HepG2 (cell line): ENCODE data around the gene CD109. TPM values are rescaled to one million over a fixed set of nuclear protein-coding genes. Genes with fewer than 3 reads are reported as not detected.

Source experiments
- GLI4 ChIP-seq: sonication (generic); formaldehyde crosslinking; IDR thresholded peaks from 2 replicates; pipeline ENCODE4 v1.5.1; 2020; ENCODE audit warnings: missing genetic modification reagents, mild to moderate bottlenecking, moderate library complexity, borderline replicate concordance
- KDM6A ChIP-seq: IDR thresholded peaks from 2 replicates; pipeline ENCODE4 v1.6.1; 2016; ENCODE audit warnings: low read depth
- PITX1 ChIP-seq: sonication (generic); formaldehyde crosslinking; IDR thresholded peaks from 2 replicates; pipeline ENCODE4 v1.5.1; 2020; ENCODE audit warnings: mild to moderate bottlenecking, missing genetic modification reagents
- POLR2A ChIP-seq, 2 experiments: IDR thresholded peaks; 2 replicates each; pipeline ENCODE4 v1.6.1; 2011; ENCODE audit warnings: low read depth in 2 of 2, low read length in 2 of 2, mild to moderate bottlenecking in 1 of 2, moderate library complexity in 1 of 2; ENCODE audit not compliant: insufficient read depth in 1 of 2
- PRMT3 ChIP-seq: sonication (generic); formaldehyde crosslinking; IDR thresholded peaks from 2 replicates; pipeline ENCODE4 v1.8.1; 2022; ENCODE audit warnings: low read depth, mild to moderate bottlenecking, moderate library complexity, missing genetic modification reagents, borderline replicate concordance
- STAG1 ChIP-seq: sonication (generic); formaldehyde crosslinking; IDR thresholded peaks from 2 replicates; pipeline ENCODE4 v1.4.0; 2020; ENCODE audit warnings: missing genetic modification reagents
- ZMAT3 ChIP-seq: sonication (generic); formaldehyde crosslinking; conservative IDR thresholded peaks from 2 replicates; pipeline ENCODE4 v1.7.0; 2021; ENCODE audit warnings: missing genetic modification reagents
- ZNF235 ChIP-seq: sonication (generic); formaldehyde crosslinking; IDR thresholded peaks from 2 replicates; pipeline ENCODE4 v1.8.1; 2023; ENCODE audit warnings: mild to moderate bottlenecking, missing genetic modification reagents, borderline replicate concordance
- polyA plus RNA-seq, 8 experiments: library from polyadenylated mRNA; depleted of rRNA in 3 of 8; stranded (reverse) in 7 of 8; unstranded in 1 of 8; fragments of >200 nt; fragmentation: Illumina TruSeq in 4 of 8; extraction: Trizol in 4 of 8; gene quantifications; 2 replicates each; pipeline versions ENCODE4 v1.2.1 to v1.2.3, GENCODE V29; 2011 to 2016; ENCODE audit warnings: low read depth in 4 of 8, missing spikeins in 1 of 8, mixed read lengths in 1 of 8; ENCODE audit not compliant: insufficient read depth in 1 of 8
- total RNA-seq, 5 experiments: library from RNA; depleted of rRNA; stranded (reverse); fragments of >200 nt; fragmentation: Illumina TruSeq; extraction: Trizol; gene quantifications; 2 replicates each; pipeline ENCODE4 v1.2.3, GENCODE V29; 2016; ENCODE audit warnings: low read depth in 1 of 5
- TF ChIP-seq, protein P1 (sequence below): sonication (generic); formaldehyde crosslinking; IDR thresholded peaks from 2 replicates; pipeline ENCODE4 v1.5.1; 2020; ENCODE audit warnings: missing genetic modification reagents, mild to moderate bottlenecking, borderline replicate concordance
- TF ChIP-seq, protein P2 (sequence below), 2 experiments: IDR thresholded peaks; 2 replicates each; pipeline ENCODE4 v1.6.1; 2011 to 2012; ENCODE audit warnings: low read length in 2 of 2, borderline replicate concordance in 1 of 2, low read depth in 1 of 2, mild to moderate bottlenecking in 1 of 2, moderate library complexity in 1 of 2
- TF ChIP-seq, protein P3 (sequence below): sonication (generic); formaldehyde crosslinking; IDR thresholded peaks from 2 replicates; pipeline ENCODE4 v1.9.0; 2021; ENCODE audit warnings: missing genetic modification reagents, borderline replicate concordance
- TF ChIP-seq, protein P4 (sequence below): sonication (generic); formaldehyde crosslinking; IDR thresholded peaks from 2 replicates; pipeline ENCODE4 v1.4.0; 2020; ENCODE audit warnings: missing genetic modification reagents
- TF ChIP-seq, protein P5 (sequence below): sonication (generic); formaldehyde crosslinking; conservative IDR thresholded peaks from 2 replicates; pipeline ENCODE4 v1.4.0; 2020; ENCODE audit warnings: missing genetic modification reagents

Gene CD109
- total and polyA plus RNA-seq, 2 of the 13 experiments (the other 11 are each of a cell fraction or from before 2014, with no cell fraction given) = 0.93 to 2.1 TPM

DNA sequence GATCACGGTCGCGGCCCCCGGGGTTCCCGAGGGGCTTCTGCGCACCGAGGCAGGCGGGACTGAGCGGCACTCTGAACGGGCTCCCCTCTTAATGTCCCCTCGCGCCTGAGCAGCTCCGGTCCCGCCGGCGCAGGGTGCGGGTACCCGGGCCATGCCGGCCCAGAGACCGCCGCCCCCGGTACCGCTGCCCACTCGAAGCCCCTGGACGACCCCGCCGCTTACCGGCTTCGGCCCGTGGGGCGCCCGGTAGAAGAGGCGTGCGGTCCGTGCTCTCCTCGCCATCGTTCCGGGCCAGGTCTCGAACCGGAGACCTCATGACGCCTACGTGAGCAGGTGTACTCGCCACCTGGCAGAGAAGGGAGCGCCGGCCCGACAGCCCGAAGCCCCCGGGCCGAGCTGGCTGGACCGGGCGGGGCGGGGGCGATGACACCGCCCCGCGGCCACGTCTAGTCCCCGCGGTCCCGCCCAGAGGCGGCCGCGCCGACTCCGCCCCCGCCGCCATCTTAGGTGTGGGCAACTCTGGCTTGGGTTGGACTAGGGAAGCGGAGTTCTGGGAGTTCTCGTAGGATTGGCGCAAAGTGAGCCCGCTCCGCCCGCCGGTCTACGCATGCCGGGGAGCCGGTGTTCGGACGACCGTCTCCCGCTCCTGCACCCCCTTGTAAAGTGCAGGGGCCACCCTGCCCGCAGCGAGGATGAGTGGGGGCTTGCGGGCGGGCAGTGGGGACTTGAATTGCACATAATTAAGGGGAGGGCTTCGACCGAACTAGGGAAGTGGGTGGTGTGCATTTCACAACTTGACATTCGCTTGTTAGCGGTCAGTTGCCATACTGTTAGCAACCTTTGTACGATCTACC lies 42.2 kb upstream of the CD109 start, which contains the start of gene SLC17A5 (continued):
- TF ChIP-seq, protein P1, sequence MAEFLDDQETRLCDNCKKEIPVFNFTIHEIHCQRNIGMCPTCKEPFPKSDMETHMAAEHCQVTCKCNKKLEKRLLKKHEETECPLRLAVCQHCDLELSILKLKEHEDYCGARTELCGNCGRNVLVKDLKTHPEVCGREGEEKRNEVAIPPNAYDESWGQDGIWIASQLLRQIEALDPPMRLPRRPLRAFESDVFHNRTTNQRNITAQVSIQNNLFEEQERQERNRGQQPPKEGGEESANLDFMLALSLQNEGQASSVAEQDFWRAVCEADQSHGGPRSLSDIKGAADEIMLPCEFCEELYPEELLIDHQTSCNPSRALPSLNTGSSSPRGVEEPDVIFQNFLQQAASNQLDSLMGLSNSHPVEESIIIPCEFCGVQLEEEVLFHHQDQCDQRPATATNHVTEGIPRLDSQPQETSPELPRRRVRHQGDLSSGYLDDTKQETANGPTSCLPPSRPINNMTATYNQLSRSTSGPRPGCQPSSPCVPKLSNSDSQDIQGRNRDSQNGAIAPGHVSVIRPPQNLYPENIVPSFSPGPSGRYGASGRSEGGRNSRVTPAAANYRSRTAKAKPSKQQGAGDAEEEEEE (CRISPR knock-in tag) = no peak
- TF ChIP-seq GLI4 (CRISPR knock-in tag) (peak; percentile 89; the same call in 1 of the 2 replicates), PRMT3 (peak; percentile 76; the same call in 1 of the 2 replicates), ZNF235 (no peak), ZMAT3 (CRISPR knock-in tag) (peak; percentile 85), POLR2A (IDR thresholded peaks at IDR 0.05; ENCODE audit: insufficient read depth in 1 of 2, low read depth in 2 of 2, low read length in 2 of 2) (peak; percentile 68 to 87), STAG1 (CRISPR knock-in tag) (no peak), PITX1 (CRISPR knock-in tag) (0 out of 2 replicates have a peak, but pooled peaks have one; percentile 10), KDM6A (CRISPR knock-in tag) (no peak)
- TF ChIP-seq, protein P2, sequence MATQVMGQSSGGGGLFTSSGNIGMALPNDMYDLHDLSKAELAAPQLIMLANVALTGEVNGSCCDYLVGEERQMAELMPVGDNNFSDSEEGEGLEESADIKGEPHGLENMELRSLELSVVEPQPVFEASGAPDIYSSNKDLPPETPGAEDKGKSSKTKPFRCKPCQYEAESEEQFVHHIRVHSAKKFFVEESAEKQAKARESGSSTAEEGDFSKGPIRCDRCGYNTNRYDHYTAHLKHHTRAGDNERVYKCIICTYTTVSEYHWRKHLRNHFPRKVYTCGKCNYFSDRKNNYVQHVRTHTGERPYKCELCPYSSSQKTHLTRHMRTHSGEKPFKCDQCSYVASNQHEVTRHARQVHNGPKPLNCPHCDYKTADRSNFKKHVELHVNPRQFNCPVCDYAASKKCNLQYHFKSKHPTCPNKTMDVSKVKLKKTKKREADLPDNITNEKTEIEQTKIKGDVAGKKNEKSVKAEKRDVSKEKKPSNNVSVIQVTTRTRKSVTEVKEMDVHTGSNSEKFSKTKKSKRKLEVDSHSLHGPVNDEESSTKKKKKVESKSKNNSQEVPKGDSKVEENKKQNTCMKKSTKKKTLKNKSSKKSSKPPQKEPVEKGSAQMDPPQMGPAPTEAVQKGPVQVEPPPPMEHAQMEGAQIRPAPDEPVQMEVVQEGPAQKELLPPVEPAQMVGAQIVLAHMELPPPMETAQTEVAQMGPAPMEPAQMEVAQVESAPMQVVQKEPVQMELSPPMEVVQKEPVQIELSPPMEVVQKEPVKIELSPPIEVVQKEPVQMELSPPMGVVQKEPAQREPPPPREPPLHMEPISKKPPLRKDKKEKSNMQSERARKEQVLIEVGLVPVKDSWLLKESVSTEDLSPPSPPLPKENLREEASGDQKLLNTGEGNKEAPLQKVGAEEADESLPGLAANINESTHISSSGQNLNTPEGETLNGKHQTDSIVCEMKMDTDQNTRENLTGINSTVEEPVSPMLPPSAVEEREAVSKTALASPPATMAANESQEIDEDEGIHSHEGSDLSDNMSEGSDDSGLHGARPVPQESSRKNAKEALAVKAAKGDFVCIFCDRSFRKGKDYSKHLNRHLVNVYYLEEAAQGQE (IDR thresholded peaks at IDR 0.05; ENCODE audit: borderline replicate concordance in 1 of 2, low read depth in 1 of 2, low read length in 2 of 2) = no peak; a peak in 1 of 4 replicates
- TF ChIP-seq, protein P3, sequence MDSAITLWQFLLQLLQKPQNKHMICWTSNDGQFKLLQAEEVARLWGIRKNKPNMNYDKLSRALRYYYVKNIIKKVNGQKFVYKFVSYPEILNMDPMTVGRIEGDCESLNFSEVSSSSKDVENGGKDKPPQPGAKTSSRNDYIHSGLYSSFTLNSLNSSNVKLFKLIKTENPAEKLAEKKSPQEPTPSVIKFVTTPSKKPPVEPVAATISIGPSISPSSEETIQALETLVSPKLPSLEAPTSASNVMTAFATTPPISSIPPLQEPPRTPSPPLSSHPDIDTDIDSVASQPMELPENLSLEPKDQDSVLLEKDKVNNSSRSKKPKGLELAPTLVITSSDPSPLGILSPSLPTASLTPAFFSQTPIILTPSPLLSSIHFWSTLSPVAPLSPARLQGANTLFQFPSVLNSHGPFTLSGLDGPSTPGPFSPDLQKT = no peak
- TF ChIP-seq, protein P4, sequence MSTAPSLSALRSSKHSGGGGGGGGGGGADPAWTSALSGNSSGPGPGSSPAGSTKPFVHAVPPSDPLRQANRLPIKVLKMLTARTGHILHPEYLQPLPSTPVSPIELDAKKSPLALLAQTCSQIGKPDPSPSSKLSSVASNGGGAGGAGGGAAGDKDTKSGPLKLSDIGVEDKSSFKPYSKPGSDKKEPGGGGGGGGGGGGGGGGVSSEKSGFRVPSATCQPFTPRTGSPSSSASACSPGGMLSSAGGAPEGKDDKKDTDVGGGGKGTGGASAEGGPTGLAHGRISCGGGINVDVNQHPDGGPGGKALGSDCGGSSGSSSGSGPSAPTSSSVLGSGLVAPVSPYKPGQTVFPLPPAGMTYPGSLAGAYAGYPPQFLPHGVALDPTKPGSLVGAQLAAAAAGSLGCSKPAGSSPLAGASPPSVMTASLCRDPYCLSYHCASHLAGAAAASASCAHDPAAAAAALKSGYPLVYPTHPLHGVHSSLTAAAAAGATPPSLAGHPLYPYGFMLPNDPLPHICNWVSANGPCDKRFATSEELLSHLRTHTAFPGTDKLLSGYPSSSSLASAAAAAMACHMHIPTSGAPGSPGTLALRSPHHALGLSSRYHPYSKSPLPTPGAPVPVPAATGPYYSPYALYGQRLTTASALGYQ (CRISPR knock-in tag) = peak; percentile 57; the same call in 1 of the 2 replicates
- TF ChIP-seq, protein P5, sequence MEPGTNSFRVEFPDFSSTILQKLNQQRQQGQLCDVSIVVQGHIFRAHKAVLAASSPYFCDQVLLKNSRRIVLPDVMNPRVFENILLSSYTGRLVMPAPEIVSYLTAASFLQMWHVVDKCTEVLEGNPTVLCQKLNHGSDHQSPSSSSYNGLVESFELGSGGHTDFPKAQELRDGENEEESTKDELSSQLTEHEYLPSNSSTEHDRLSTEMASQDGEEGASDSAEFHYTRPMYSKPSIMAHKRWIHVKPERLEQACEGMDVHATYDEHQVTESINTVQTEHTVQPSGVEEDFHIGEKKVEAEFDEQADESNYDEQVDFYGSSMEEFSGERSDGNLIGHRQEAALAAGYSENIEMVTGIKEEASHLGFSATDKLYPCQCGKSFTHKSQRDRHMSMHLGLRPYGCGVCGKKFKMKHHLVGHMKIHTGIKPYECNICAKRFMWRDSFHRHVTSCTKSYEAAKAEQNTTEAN (CRISPR knock-in tag) = peak; percentile 37; the same call in 1 of the 2 replicates
